Activated CD4-positive, alpha-beta T cell treated with anti-CD3 and anti-CD28 coated beads, Interleukin-2, amount 50 U/mL, for 4 hours (primary cell): Measurements from ENCODE around the gene SORBS2.

Source experiments
- DNase-seq, 2 experiments: peaks; one replicate each; pipeline ENCODE4 v3.0.0-alpha.2; 2020

Gene SORBS2

GRCh38 chr4:185835814-185836213, 23.8 kb upstream of the SORBS2 start:
- no peak for DNase-seq

DNA sequence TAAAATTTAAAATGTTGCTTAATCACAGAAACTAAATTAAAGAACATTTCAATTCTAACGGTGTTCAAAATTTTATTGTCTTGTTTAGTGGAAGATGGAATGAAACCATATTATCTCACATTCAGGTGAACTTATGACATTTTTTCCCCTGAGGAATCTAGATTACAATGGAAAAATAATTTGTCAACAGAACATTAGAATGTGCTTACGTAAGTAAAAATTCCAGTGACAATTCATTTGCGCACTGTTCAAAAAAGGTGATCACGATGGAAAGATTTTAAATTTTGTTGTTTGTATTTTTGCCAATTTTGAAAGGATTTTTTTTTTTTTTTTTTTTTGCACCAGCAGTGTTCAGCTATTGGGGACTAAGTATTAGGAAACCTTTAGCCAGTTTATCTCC, 23.3 kb upstream of the SORBS2 start:
- no peak for DNase-seq

- no peak for DNase-seq
These were observed 22.8 kb upstream of the SORBS2 start for GRCh38 chr4:185834778-185835177.

DNA sequence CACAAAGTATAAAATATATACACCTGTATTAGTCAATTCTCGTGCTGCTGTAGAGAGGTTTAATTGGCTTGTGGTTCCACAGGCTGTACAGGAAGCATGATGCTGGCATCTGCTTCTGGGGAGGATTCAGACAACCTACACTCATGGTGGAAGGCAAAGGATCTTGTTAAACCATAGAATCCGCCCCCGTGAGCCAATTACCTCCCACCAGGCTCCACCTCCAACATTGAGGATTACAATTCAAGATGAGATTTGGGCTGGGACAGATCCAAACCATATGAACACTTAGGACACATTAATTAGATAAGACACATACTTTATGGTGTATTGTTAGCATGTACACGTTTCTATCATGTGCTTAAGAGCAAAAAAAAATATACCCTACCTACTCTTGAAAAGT, 22.1 kb upstream of the SORBS2 start:
- DNase-seq = no peak

- no peak for DNase-seq
These were observed 21.1 kb upstream of the SORBS2 start for GRCh38 chr4:185833055-185833598.

DNA sequence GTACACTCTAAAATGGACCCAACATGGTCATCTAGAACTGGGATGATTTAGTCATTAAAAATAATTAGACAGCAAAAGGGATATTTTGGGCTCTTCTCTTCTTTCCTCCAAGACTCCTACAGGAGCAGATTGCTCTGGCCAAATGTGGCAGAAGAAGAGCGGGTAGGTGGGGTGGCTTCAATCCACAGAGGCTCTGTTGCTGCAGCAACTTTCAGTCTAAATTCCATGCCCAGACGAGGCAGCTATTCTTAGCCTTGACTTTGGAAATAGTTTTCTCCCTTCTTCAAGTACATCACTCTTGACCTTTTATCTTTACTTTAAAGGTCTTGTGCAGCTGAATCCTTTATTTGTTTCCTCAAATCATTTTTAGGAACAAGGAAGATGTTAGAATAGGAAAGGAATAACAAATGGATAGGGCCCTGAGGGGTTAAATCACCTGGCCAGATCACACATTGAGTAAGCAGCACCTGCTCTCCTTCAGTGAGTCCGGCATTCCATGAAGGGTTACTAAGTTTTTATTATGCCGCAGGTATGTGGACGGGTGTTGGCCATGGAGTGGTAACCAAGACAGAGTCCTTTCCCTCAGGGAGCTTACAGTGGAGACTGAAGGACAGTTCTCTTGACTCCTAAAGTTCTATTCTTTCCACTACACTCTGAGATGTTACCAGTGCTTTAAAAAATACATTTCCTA, 19.3 kb upstream of the SORBS2 start:
- DNase-seq = no peak

GRCh38 chr4:185830263-185830994, 18.4 kb upstream of the SORBS2 start:
- DNase-seq = no peak

- no peak for DNase-seq
These were observed 14.4 kb upstream of the SORBS2 start for GRCh38 chr4:185826381-185826780.

GRCh38 chr4:185825737-185826136, 13.7 kb upstream of the SORBS2 start:
- no peak for DNase-seq

- DNase-seq = no peak
These were observed 10.8 kb upstream of the SORBS2 start for GRCh38 chr4:185822791-185823190.

DNA sequence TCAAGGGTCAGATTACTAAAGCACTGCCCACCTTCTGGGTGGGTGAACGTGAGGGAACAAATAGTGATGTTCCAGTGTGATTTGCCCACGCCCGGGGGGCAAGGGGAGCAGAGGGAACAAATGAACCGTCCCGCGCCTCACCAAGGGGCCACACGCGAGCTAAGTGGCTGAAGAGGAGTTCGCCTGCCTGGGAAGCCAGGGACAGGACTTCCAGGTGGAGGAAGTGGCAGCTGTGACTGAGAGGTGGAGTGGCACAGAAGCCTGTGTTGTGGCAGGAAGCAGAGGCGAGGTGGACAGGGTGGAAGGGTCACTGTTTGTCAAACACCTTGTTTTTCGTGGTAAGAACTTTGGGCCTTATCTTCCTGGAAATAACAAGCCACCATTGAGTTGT, 9.0 kb upstream of the SORBS2 start:
- no peak for DNase-seq

- DNase-seq = no peak
These were observed 8.4 kb upstream of the SORBS2 start for GRCh38 chr4:185820146-185821028.

DNA sequence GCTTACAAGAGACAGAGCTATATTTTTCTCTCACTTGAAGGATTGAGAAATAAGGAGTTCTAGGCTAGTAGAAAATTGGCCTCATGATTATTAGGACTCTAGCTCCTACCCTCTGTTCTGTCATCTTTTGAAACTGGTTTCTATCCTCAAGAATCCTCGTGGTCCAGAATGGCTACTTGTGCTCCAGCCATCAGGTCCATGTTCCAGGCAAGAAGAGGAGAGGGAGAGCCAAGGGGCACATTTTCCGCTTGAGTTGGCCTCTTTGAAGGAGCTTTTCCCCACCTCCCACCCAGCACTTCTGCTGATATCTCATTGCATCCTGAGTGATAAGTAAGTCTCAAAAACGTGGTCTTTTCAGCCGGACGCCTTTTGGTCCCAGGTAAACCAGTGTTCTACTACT, 7.2 kb upstream of the SORBS2 start:
- no peak for DNase-seq

DNA sequence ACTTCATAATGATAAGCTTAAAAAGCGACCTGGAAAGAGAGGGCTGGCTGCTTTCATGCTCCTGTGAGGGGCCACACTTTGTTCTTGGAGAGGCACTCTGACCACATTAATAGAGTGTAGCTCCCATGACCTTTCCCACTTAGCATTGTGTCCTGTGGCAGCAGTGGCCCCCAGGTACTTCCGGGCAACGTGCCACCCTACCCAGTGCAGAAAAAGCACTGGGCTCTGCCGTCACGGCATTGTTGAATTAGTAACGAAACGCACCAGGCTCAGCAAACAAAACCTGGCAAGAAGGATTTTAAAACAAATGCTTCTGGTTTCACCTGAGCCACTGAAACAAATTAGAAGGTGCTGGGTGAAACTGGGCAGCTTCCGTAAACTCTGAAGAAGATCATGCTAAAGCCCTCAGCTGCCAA, 5.4 kb upstream of the SORBS2 start:
- DNase-seq = no peak

DNA sequence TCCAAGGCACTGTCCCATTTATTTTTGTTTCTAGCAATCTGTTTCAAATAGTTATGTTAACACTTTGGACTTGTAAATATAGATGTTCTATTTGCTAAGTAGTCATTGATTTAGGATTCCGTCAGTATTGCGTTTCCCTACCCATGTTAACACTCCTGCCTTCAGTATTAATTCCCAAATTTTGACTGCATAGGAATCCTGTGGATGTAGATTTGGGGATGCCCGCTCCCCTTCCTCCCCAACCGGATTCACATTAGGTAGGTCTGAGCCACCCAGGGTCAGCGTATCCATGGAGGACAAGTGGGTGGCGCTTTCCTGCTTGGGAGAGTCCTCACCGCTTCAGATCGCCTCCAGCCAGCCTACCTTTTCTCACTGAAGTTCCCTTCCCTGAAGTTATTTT, 1.1 kb upstream of the SORBS2 start:
- no peak for DNase-seq

- no peak for DNase-seq
These were observed 1.1 kb downstream of the SORBS2 start for GRCh38 chr4:185810746-185811508.

GRCh38 chr4:185809533-185810071, 2.4 kb downstream of the SORBS2 start:
- no peak for DNase-seq

DNA sequence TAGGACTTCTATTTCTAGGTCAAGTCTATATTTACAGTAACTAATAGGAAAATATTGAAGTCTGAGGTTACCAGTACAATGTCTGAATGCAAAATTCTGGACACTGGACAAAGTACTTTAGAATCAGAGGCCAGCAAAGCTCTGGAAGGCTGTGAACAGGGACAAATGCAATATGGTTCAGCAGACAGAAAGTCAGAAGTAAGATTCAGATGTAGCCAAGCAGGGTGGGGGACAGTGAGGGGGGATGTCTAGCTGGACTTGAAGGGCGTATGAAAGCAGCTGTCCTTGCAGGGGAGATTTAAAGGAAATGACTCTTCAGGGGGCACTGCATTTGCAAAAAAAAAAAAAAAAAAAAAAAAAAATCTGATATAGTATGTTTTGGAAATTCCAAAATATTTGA, 2.9 kb downstream of the SORBS2 start:
- DNase-seq = no peak

- DNase-seq = no peak
These were observed 6.0 kb downstream of the SORBS2 start for GRCh38 chr4:185805979-185806378.

DNA sequence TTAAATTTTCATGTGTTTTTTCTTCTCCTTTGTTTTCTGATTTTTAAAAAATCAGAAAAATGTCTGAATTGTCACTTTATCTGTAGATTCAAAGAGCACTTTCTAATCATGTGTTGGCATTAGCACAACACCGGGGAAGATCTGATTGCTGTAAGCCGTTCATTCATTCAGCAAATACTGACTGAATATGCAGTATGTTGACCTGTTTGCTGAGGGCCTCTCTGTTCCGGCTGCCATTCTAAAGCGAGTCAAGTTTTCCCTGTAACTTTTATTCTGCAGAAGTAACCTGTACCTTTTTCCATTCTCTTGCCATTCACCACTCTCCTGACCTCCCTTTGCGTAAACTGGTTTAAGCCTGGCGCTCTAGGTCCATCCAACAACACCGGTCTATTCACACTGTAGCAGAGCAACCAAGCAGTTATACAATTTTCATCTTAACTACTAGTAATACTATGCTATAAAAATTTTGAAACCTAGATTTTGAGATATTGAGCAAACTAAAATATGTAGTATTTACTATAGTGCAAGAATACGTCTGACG, 6.7 kb downstream of the SORBS2 start:
- no peak for DNase-seq

- DNase-seq = no peak
These were observed 9.0 kb downstream of the SORBS2 start for GRCh38 chr4:185803022-185803421.

DNA sequence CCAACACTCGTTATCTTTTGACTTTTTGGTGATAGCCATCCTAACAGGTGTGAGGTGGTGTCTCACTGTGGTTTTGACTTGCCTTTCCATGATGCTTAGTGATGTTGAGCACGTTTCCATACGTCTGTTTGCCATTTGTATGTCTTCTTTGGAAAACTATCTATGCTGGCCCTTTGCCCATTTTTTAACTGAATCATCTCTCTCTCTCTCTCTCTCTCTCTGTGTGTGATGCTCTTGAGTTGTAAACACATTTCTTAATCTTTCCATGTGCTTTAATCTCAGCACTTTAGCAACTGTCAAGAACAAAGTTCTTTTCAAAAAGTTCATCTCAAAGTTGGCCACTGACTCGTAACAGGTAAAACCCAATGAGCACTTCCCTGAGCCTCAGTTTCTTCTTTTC, 10.5 kb downstream of the SORBS2 start:
- DNase-seq = no peak
